SK-N-SH treated with all-trans-retinoic acid at 6 μM for 48 hours (cell line): ENCODE results near the gene KCNIP4.

Source experiments
- ESRRG ChIP-seq: fragments of 250-450 bp; sonication (Bioruptor Pico); IDR thresholded peaks from 2 replicates; pipeline ENCODE4 v1.6.1; 2021; ENCODE audit warnings: mild to moderate bottlenecking
- GLIS3 ChIP-seq: fragments of 250-450 bp; sonication (Bioruptor Pico); IDR thresholded peaks from 2 replicates; pipeline ENCODE4 v1.5.0; 2020; ENCODE audit warnings: mild to moderate bottlenecking, moderate library complexity
- OSR1 ChIP-seq: fragments of 250-450 bp; sonication (Bioruptor Pico); IDR thresholded peaks from 2 replicates; pipeline ENCODE4 v1.8.0; 2022; ENCODE audit warnings: moderate library complexity, mild to moderate bottlenecking, inconsistent platforms
- PPARA ChIP-seq: fragments of 250-450 bp; sonication (Bioruptor Pico); IDR thresholded peaks from 2 replicates; pipeline ENCODE4 v1.5.0; 2020; ENCODE audit warnings: mild to moderate bottlenecking, borderline replicate concordance
- RARB ChIP-seq: fragments of 250-450 bp; sonication (Bioruptor Pico); IDR thresholded peaks from 2 replicates; pipeline ENCODE4 v1.8.0; 2021; ENCODE audit warnings: mild to moderate bottlenecking, moderate library complexity
- TOX ChIP-seq: fragments of 250-450 bp; sonication (Bioruptor Pico); IDR thresholded peaks from 2 replicates; pipeline ENCODE4 v1.8.0; 2021; ENCODE audit warnings: mild to moderate bottlenecking, moderate library complexity, borderline replicate concordance
- ZC3H10 ChIP-seq: fragments of 250-450 bp; sonication (Bioruptor Pico); IDR thresholded peaks from 2 replicates; pipeline ENCODE4 v1.5.1; 2021; ENCODE audit warnings: mild to moderate bottlenecking, moderate library complexity
- ZFP3 ChIP-seq: fragments of 250-450 bp; sonication (Bioruptor Pico); IDR thresholded peaks from 2 replicates; pipeline ENCODE4 v1.5.0; 2020; ENCODE audit warnings: mild to moderate bottlenecking, moderate library complexity
- ZNF565 ChIP-seq: fragments of 450-650 bp; formaldehyde crosslinking; conservative IDR thresholded peaks from 2 replicates; pipeline ENCODE4 v1.5.0; 2020; ENCODE audit warnings: low read depth, mild to moderate bottlenecking, moderate library complexity
- ZNF8 ChIP-seq: fragments of 450-650 bp; formaldehyde crosslinking; IDR thresholded peaks from 2 replicates; pipeline ENCODE4 v1.5.0; 2020; ENCODE audit warnings: mild to moderate bottlenecking, moderate library complexity
- TF ChIP-seq, protein P1 (sequence below): fragments of 250-450 bp; sonication (Bioruptor Pico); IDR thresholded peaks from 2 replicates; pipeline ENCODE4 v1.8.0; 2020; ENCODE audit warnings: mild to moderate bottlenecking, moderate library complexity, borderline replicate concordance

- TF ChIP-seq ZNF565 (no peak), ESRRG (CRISPR knock-in tag) (no peak), ZNF8 (CRISPR knock-in tag) (no peak), TOX (CRISPR knock-in tag) (no peak), OSR1 (CRISPR knock-in tag) (no peak), PPARA (CRISPR knock-in tag) (no peak), RARB (CRISPR knock-in tag) (no peak), ZFP3 (CRISPR knock-in tag) (no peak), GLIS3 (CRISPR knock-in tag) (no peak), ZC3H10 (CRISPR knock-in tag) (no peak)
- TF ChIP-seq, protein P1, sequence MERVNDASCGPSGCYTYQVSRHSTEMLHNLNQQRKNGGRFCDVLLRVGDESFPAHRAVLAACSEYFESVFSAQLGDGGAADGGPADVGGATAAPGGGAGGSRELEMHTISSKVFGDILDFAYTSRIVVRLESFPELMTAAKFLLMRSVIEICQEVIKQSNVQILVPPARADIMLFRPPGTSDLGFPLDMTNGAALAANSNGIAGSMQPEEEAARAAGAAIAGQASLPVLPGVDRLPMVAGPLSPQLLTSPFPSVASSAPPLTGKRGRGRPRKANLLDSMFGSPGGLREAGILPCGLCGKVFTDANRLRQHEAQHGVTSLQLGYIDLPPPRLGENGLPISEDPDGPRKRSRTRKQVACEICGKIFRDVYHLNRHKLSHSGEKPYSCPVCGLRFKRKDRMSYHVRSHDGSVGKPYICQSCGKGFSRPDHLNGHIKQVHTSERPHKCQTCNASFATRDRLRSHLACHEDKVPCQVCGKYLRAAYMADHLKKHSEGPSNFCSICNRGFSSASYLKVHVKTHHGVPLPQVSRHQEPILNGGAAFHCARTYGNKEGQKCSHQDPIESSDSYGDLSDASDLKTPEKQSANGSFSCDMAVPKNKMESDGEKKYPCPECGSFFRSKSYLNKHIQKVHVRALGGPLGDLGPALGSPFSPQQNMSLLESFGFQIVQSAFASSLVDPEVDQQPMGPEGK (CRISPR knock-in tag), result no peak
Measured at GRCh38 chr4:21117541-21118180, 830.9 kb downstream of the KCNIP4 start.
